H9 (cell line): ENCODE data around the gene GSTP1. TPM values are rescaled to one million over a fixed set of nuclear protein-coding genes. Genes with fewer than 3 reads are reported as not detected.

ENCODE experiments used
- DNase-seq: peaks from one replicate; pipeline ENCODE4 v3.0.0-alpha.2; 2017
- H2AFZ ChIP-seq: one replicate; pipeline ENCODE4 v1.6.1; 2013; ENCODE audit warnings: mild to moderate bottlenecking, low read length, control low read depth, moderate library complexity
- H2AK5ac ChIP-seq: 2 replicates; pipeline ENCODE4 v1.6.1; 2013; ENCODE audit warnings: low read length, control low read depth, mixed read lengths; ENCODE audit not compliant: insufficient read length
- H2BK120ac ChIP-seq: one replicate; pipeline ENCODE4 v1.6.1; 2013; ENCODE audit warnings: low read depth, mild to moderate bottlenecking, low read length, control low read depth, inconsistent platforms; ENCODE audit not compliant: poor library complexity, severe bottlenecking
- H2BK12ac ChIP-seq: 2 replicates; pipeline ENCODE4 v1.6.1; 2013; ENCODE audit warnings: low read length, control low read depth, mixed read lengths, low read depth; ENCODE audit not compliant: insufficient read length
- H2BK15ac ChIP-seq: 2 replicates; pipeline ENCODE4 v1.6.1; 2013; ENCODE audit warnings: low read depth, low read length, control low read depth
- H2BK20ac ChIP-seq: one replicate; pipeline ENCODE4 v1.6.1; 2013; ENCODE audit warnings: low read depth, mild to moderate bottlenecking, low read length, control low read depth, inconsistent platforms; ENCODE audit not compliant: poor library complexity, severe bottlenecking
- H2BK5ac ChIP-seq: 2 replicates; pipeline ENCODE4 v1.6.1; 2013; ENCODE audit warnings: low read length, control low read depth, mixed read lengths; ENCODE audit not compliant: insufficient read length
- H3K14ac ChIP-seq: 2 replicates; pipeline ENCODE4 v1.6.1; 2013; ENCODE audit warnings: low read length, control low read depth; ENCODE audit not compliant: insufficient read depth
- H3K18ac ChIP-seq: 2 replicates; pipeline ENCODE4 v1.6.1; 2013; ENCODE audit warnings: low read depth, mild to moderate bottlenecking, mixed read lengths, low read length, control low read depth; ENCODE audit not compliant: insufficient read length
- H3K23ac ChIP-seq: 2 replicates; pipeline ENCODE4 v1.6.1; 2013; ENCODE audit warnings: low read length, control low read depth, mixed read lengths, low read depth; ENCODE audit not compliant: insufficient read length
- H3K23me2 ChIP-seq: 2 replicates; pipeline ENCODE4 v1.6.1; 2013; ENCODE audit warnings: low read depth, mild to moderate bottlenecking, mixed read lengths, low read length, control low read depth; ENCODE audit not compliant: insufficient read length, poor library complexity, severe bottlenecking
- H3K27ac ChIP-seq: 2 replicates; pipeline ENCODE4 v1.5.1; 2013; ENCODE audit warnings: low read length, control low read depth, mixed read lengths, low read depth; ENCODE audit not compliant: insufficient read length
- H3K27me3 ChIP-seq: 2 replicates; pipeline ENCODE4 v1.6.1; 2013; ENCODE audit warnings: low read length, control low read depth, inconsistent platforms; ENCODE audit not compliant: insufficient read depth
- H3K4ac ChIP-seq: 2 replicates; pipeline ENCODE4 v1.6.1; 2013; ENCODE audit warnings: low read depth, mild to moderate bottlenecking, control low read depth, inconsistent platforms, low read length, moderate library complexity
- H3K4me1 ChIP-seq: 2 replicates; pipeline ENCODE4 v1.6.1; 2013; ENCODE audit warnings: low read length, control low read depth, inconsistent platforms; ENCODE audit not compliant: insufficient read depth
- H3K4me2 ChIP-seq: 2 replicates; pipeline ENCODE4 v1.6.1; 2013; ENCODE audit warnings: low read length, control low read depth, mixed read lengths; ENCODE audit not compliant: insufficient read length, insufficient read depth
- H3K56ac ChIP-seq: 2 replicates; pipeline ENCODE4 v1.6.1; 2013; ENCODE audit warnings: low read depth, mild to moderate bottlenecking, mixed read lengths, low read length, control low read depth; ENCODE audit not compliant: insufficient read length
- H3K79me1 ChIP-seq: 2 replicates; pipeline ENCODE4 v1.6.1; 2013; ENCODE audit warnings: low read depth, mild to moderate bottlenecking, moderate library complexity, low read length, control low read depth, inconsistent platforms; ENCODE audit not compliant: insufficient read depth, poor library complexity, severe bottlenecking
- H3K79me2 ChIP-seq: 2 replicates; pipeline ENCODE4 v1.6.1; 2013; ENCODE audit warnings: low read length, control low read depth, inconsistent platforms; ENCODE audit not compliant: insufficient read depth
- H3K9ac ChIP-seq: 2 replicates; pipeline ENCODE4 v1.6.1; 2013; ENCODE audit warnings: low read length, control low read depth, mixed read lengths; ENCODE audit not compliant: insufficient read length; ENCODE audit errors: extremely low read depth
- H3K9me3 ChIP-seq: one replicate; pipeline ENCODE4 v1.6.1; 2013; ENCODE audit warnings: low read depth, low read length, inconsistent platforms; ENCODE audit not compliant: control insufficient read depth
- H3T11ph ChIP-seq: one replicate; pipeline ENCODE4 v1.6.1; 2013; ENCODE audit warnings: mild to moderate bottlenecking, low read length, control low read depth, inconsistent platforms
- H4K20me1 ChIP-seq: one replicate; pipeline ENCODE4 v1.6.1; 2013; ENCODE audit not compliant: control insufficient read depth, insufficient read length, insufficient read depth
- H4K5ac ChIP-seq: 2 replicates; pipeline ENCODE4 v1.6.1; 2013; ENCODE audit warnings: low read depth, mild to moderate bottlenecking, mixed read lengths, low read length, control low read depth; ENCODE audit not compliant: insufficient read length
- H4K8ac ChIP-seq: replicated peaks from 2 replicates; pipeline ENCODE4 v1.6.1; 2013; ENCODE audit warnings: low read length, control low read depth, mixed read lengths, low read depth; ENCODE audit not compliant: insufficient read length
- H4K91ac ChIP-seq: 2 replicates; pipeline ENCODE4 v1.6.1; 2013; ENCODE audit warnings: low read depth, mild to moderate bottlenecking, moderate library complexity, mixed read lengths, low read length, control low read depth; ENCODE audit not compliant: insufficient read length
- H3K27ac Mint-ChIP-seq, 3 experiments: 2 replicates in 2 of 3; 3 replicates in 1 of 3; pipeline ENCODE4 v1.8.0; 2020 to 2021; ENCODE audit warnings: mixed read lengths in 3 of 3, mild to moderate bottlenecking in 1 of 3, moderate library complexity in 1 of 3
- H3K27me3 Mint-ChIP-seq: 2 replicates; pipeline ENCODE4 v1.8.0; 2021; ENCODE audit warnings: low read depth, mild to moderate bottlenecking, moderate library complexity, mixed read lengths
- H3K36me3 Mint-ChIP-seq, 3 experiments: 2 replicates in 2 of 3; 3 replicates in 1 of 3; pipeline ENCODE4 v1.8.0; 2020 to 2021; ENCODE audit warnings: low read depth in 3 of 3, mixed read lengths in 3 of 3; ENCODE audit not compliant: insufficient read depth in 1 of 3
- H3K4me1 Mint-ChIP-seq, 2 experiments: 2 replicates each; pipeline ENCODE4 v1.8.0; 2020; ENCODE audit warnings: mixed read lengths in 2 of 2
- H3K4me3 Mint-ChIP-seq, 2 experiments: 2 replicates in 1 of 2; 3 replicates in 1 of 2; pipeline ENCODE4 v1.8.0; 2020 to 2021; ENCODE audit warnings: mild to moderate bottlenecking in 2 of 2, mixed read lengths in 2 of 2, moderate library complexity in 1 of 2
- H3K9me3 Mint-ChIP-seq, 2 experiments: 2 replicates in 1 of 2; 3 replicates in 1 of 2; pipeline ENCODE4 v1.8.0; 2020; ENCODE audit warnings: mild to moderate bottlenecking in 2 of 2, mixed read lengths in 2 of 2, moderate library complexity in 1 of 2
- WGBS: extraction: QIAGEN DNeasy Blood & Tissue Kit; methylation state at CpG from one replicate; pipeline ENCODE4 v1.1.7; 2013; ENCODE audit warnings: missing lambda C conversion rate, low lambda C conversion rate, mixed read lengths; ENCODE audit not compliant: insufficient read length; ENCODE audit errors: extremely low coverage; 5-methylcytosine and 5-hydroxymethylcytosine counted together
- total RNA-seq: library from RNA; stranded (reverse); gene quantifications from 2 replicates; pipeline ENCODE4 v1.2.1, GENCODE V29; 2021
- TF ChIP-seq, protein P1 (sequence below): fragments of 200-600 bp; sonication (generic); conservative IDR thresholded peaks from 3 replicates; pipeline ENCODE4 v1.8.0; 2021; ENCODE audit warnings: antibody characterized with exemption, mild to moderate bottlenecking

GSTP1 gene
- total RNA-seq, 1 experiment from 2014 or later = 1,469 TPM

DNA sequence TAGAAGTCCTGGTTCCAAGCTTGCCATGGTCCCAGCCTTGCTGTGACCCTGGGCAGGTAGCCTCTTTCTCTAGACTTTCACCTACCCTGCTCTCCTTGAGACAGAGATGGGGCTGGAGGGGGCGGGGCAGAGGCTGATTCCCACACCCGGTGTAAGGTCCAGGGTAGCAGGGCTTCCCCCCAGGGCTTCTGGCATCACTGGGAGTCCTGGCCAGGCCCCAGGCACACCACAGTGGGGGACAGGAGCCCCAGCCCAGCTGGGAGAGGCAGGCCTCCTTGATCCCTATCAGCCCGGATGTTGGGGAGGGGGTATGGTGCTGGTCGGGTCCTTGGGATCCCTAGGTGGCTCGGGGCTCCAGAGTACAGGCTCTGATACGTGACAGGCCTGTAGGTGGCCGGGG, 47.8 kb downstream of the GSTP1 start:
- Histone ChIP-seq H4K20me1 (no peaks in the 10 kb centered on the region), H2AK5ac (no peak overlapping the region), H3K9ac (no peak overlapping the region), H2BK12ac (no peak overlapping the region), H2AFZ (no peak overlapping the region), H3K4ac (no peak overlapping the region), H4K5ac (no peak overlapping the region), H3K14ac (no peak overlapping the region; the same call in 1 of the 2 replicates), H2BK15ac (no peak overlapping the region), H3K27ac (no peak overlapping the region), H3K18ac (no peak overlapping the region), H3K23me2 (no peaks in the 10 kb centered on the region), H2BK5ac (no peak overlapping the region), H4K8ac (no peak overlapping the region), H3K79me2 (no peaks in the 10 kb centered on the region), H3K27me3 (no peaks in the 10 kb centered on the region), H3K4me1 (no peaks in the 10 kb centered on the region; the same call in 1 of the 2 replicates), H3K4me2 (peak overlapping the region; percentile 38), H3T11ph (no peak overlapping the region), H4K91ac (no peak overlapping the region), H2BK120ac (no peak overlapping the region), H3K56ac (no peak overlapping the region), H3K23ac (no peak overlapping the region), H2BK20ac (no peak overlapping the region), H3K9me3 (no peaks in the 10 kb centered on the region), H3K79me1 (no peaks in the 10 kb centered on the region)
- WGBS = no CpG with 5 or more reads among the region's 7 CpGs
- Mint-ChIP-seq H3K36me3 (peaks cover 7 to 12% (median 10%) of the 10 kb centered on the region in 3 experiments), H3K27me3 (peaks cover 25% of the 10 kb centered on the region), H3K9me3 (peaks cover 0 to 3% of the 10 kb centered on the region in 2 experiments; a peak in 2 of 5 replicates), H3K27ac (no peak overlapping the region; a peak in 1 of 7 replicates), H3K4me3 (peak overlapping the region; percentile 72 to 85; a peak in 3 of 5 replicates), H3K4me1 (peaks cover 26 to 33% of the 10 kb centered on the region in 2 experiments)
- TF ChIP-seq, protein P1, sequence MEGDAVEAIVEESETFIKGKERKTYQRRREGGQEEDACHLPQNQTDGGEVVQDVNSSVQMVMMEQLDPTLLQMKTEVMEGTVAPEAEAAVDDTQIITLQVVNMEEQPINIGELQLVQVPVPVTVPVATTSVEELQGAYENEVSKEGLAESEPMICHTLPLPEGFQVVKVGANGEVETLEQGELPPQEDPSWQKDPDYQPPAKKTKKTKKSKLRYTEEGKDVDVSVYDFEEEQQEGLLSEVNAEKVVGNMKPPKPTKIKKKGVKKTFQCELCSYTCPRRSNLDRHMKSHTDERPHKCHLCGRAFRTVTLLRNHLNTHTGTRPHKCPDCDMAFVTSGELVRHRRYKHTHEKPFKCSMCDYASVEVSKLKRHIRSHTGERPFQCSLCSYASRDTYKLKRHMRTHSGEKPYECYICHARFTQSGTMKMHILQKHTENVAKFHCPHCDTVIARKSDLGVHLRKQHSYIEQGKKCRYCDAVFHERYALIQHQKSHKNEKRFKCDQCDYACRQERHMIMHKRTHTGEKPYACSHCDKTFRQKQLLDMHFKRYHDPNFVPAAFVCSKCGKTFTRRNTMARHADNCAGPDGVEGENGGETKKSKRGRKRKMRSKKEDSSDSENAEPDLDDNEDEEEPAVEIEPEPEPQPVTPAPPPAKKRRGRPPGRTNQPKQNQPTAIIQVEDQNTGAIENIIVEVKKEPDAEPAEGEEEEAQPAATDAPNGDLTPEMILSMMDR = no peak
- peak; percentile 42 for DNase-seq
